SU-DHL-6 (cell line): ENCODE measurements around the gene PRSS56.
A peak's percentile ranks its signal among the peaks of the same experiment; 100 is the strongest.

Experiments
- H2AFZ ChIP-seq: fragments of 200-600 bp; sonication (generic); 2 replicates; pipeline ENCODE4 v1.6.1; 2014; ENCODE audit warnings: low read depth, mild to moderate bottlenecking, moderate library complexity, mixed read lengths, antibody characterized with exemption, low read length; ENCODE audit not compliant: severe bottlenecking
- H3F3A ChIP-seq: fragments of 200-600 bp; shearing (Covaris generic); 2 replicates; pipeline ENCODE4 v1.6.0; 2016; ENCODE audit warnings: antibody characterized with exemption, mild to moderate bottlenecking; ENCODE audit not compliant: insufficient read depth
- H3K27ac ChIP-seq: fragments of 200-600 bp; sonication (generic); 2 replicates; pipeline ENCODE4 v1.5.1; 2016; ENCODE audit warnings: low read depth, mild to moderate bottlenecking, low read length, moderate library complexity, mixed read lengths
- H3K27me3 ChIP-seq: fragments of 200-600 bp; sonication (generic), shearing (Covaris generic); 2 replicates; pipeline ENCODE4 v1.6.0; 2014; ENCODE audit warnings: mild to moderate bottlenecking, low read length
- H3K36me3 ChIP-seq: fragments of 200-600 bp; sonication (generic); 2 replicates; pipeline ENCODE4 v1.6.1; 2014; ENCODE audit warnings: mild to moderate bottlenecking, low read length, mixed read lengths
- H3K4me2 ChIP-seq: fragments of 300-600, 200-600 bp; shearing (Covaris generic), sonication (generic); 2 replicates; pipeline ENCODE4 v1.6.0; 2014; ENCODE audit warnings: low read length, low read depth, mild to moderate bottlenecking; ENCODE audit not compliant: poor library complexity, severe bottlenecking
- H3K4me3 ChIP-seq: fragments of 200-600 bp; sonication (generic); 2 replicates; pipeline ENCODE4 v1.5.1; 2014; ENCODE audit warnings: antibody characterized with exemption, low read length, mild to moderate bottlenecking, mixed read lengths; ENCODE audit not compliant: insufficient read depth, poor library complexity, severe bottlenecking
- H3K79me2 ChIP-seq: fragments of 200-600 bp; sonication (generic); 2 replicates; pipeline ENCODE4 v1.6.1; 2014; ENCODE audit warnings: mild to moderate bottlenecking, low read length, moderate library complexity; ENCODE audit not compliant: insufficient read depth
- H3K9ac ChIP-seq: fragments of 200-600 bp; sonication (generic); 2 replicates; pipeline ENCODE4 v1.7.0; 2014; ENCODE audit warnings: mild to moderate bottlenecking, low read length
- H3K9me2 ChIP-seq: fragments of 200-600 bp; sonication (generic); replicated peaks from 2 replicates; pipeline ENCODE4 v1.6.1; 2014; ENCODE audit warnings: low read length; ENCODE audit not compliant: insufficient read depth
- H3K9me3 ChIP-seq: fragments of 200-600 bp; sonication (generic); 2 replicates; pipeline ENCODE4 v1.6.1; 2014; ENCODE audit warnings: low read length, mixed read lengths; ENCODE audit not compliant: insufficient read depth
- H4K20me1 ChIP-seq: fragments of 200-600 bp; sonication (generic); 2 replicates; pipeline ENCODE4 v1.6.1; 2014; ENCODE audit warnings: low read depth, mild to moderate bottlenecking, antibody characterized with exemption, low read length, moderate library complexity, mixed read lengths
- CTCF ChIP-seq: fragments of 200-600 bp; sonication (generic); IDR thresholded peaks from one replicate; pipeline ENCODE4 v1.5.1; 2017; ENCODE audit warnings: antibody characterized with exemption, mild to moderate bottlenecking, low read length, moderate library complexity; ENCODE audit not compliant: insufficient read depth, poor library complexity, severe bottlenecking
- EZH2phosphoT487 ChIP-seq: fragments of 200-600 bp; sonication (generic), shearing (Covaris generic); conservative IDR thresholded peaks from 2 replicates; pipeline ENCODE4 v1.6.1; 2018; ENCODE audit warnings: mild to moderate bottlenecking, antibody characterized with exemption, low read length, moderate library complexity, mixed read lengths

Gene PRSS56

GRCh38 chr2:232545511-232546375 lies 25.6 kb downstream of the PRSS56 start:
- Histone ChIP-seq H3K9ac (no peak overlapping the region), H3K4me2 (no peak overlapping the region), H3K36me3 (no peaks in the 10 kb centered on the region), H2AFZ (no peak overlapping the region), H4K20me1 (no peaks in the 10 kb centered on the region; the same call in 1 of the 2 replicates), H3K79me2 (peaks cover 33% of the 10 kb centered on the region), H3K27ac (no peak overlapping the region), H3K9me3 (no peaks in the 10 kb centered on the region), H3K4me3 (no peak overlapping the region), H3K27me3 (no peaks in the 10 kb centered on the region), H3F3A (no peaks in the 10 kb centered on the region), H3K9me2 (no peaks in the 10 kb centered on the region)
- TF ChIP-seq CTCF (no peak), EZH2phosphoT487 (no peak)

GRCh38 chr2:232547991-232548390 lies 27.8 kb downstream of the PRSS56 start:
- Histone ChIP-seq H3K79me2 (peaks cover 53% of the 10 kb centered on the region), H3K4me2 (no peak overlapping the region), H3K36me3 (no peaks in the 10 kb centered on the region), H3K9me2 (no peaks in the 10 kb centered on the region), H4K20me1 (no peaks in the 10 kb centered on the region; the same call in 1 of the 2 replicates), H2AFZ (no peak overlapping the region), H3K9me3 (no peaks in the 10 kb centered on the region), H3K9ac (no peak overlapping the region), H3K27ac (no peak overlapping the region), H3K4me3 (no peak overlapping the region), H3F3A (no peaks in the 10 kb centered on the region), H3K27me3 (no peaks in the 10 kb centered on the region)
- TF ChIP-seq CTCF (no peak), EZH2phosphoT487 (no peak)

GRCh38 chr2:232549655-232550353 lies 29.6 kb downstream of the PRSS56 start:
- Histone ChIP-seq H3K27ac (peak overlapping the region; percentile 83), H3K4me3 (peak overlapping the region; percentile 88), H3K9me3 (no peaks in the 10 kb centered on the region), H2AFZ (peak overlapping the region; percentile 83), H3K79me2 (peaks cover 71% of the 10 kb centered on the region), H4K20me1 (no peaks in the 10 kb centered on the region; the same call in 1 of the 2 replicates), H3K36me3 (no peaks in the 10 kb centered on the region), H3F3A (no peaks in the 10 kb centered on the region), H3K9me2 (no peaks in the 10 kb centered on the region), H3K9ac (peak overlapping the region; percentile 93), H3K4me2 (peak overlapping the region; percentile 80), H3K27me3 (no peaks in the 10 kb centered on the region)
- TF ChIP-seq EZH2phosphoT487 (no peak), CTCF (no peak)
